T-cell (primary cell): ENCODE data around the gene FBXO2. TPM values are rescaled to one million over a fixed set of nuclear protein-coding genes. Genes with fewer than 3 reads are reported as not detected.

Source experiments
- ATAC-seq, 4 experiments: fragments of 200-7000 bp in 3 of 4; fragments of 150-1000 bp in 1 of 4; cut with Tn5 transposase; replicated peaks in 1 of 4; 1 replicate in 3 of 4; 2 replicates in 1 of 4; pipeline ENCODE4 v1.10.0; 2021; ENCODE audit warnings: moderate library complexity in 3 of 4, mild to moderate bottlenecking in 2 of 4, moderate number of reproducible peaks in 1 of 4
- CTCF ChIA-PET, 2 donors: fragments of 300-600 bp; sonication (Branson Sonifier 250); formaldehyde crosslinking; loops; one replicate each; lab custom pipeline; 2022; ENCODE audit warnings: antibody characterized with exemption in 2 of 2; lab: Charles Lee
- POLR2A ChIA-PET, 2 donors: fragments of 300-600 bp; sonication (Branson Sonifier 250); formaldehyde crosslinking; loops; one replicate each; lab custom pipeline; 2022; ENCODE audit warnings: antibody characterized with exemption in 2 of 2; lab: Charles Lee
- DNase-seq, 35 experiments: peaks; one replicate each; pipeline versions ENCODE4 v3.0.0 to v3.0.0-alpha.2; 2013 to 2023
- H3K27ac ChIP-seq: one replicate; pipeline ENCODE4 v1.5.1; 2013; ENCODE audit warnings: low read length
- H3K27me3 ChIP-seq, 2 experiments: replicated peaks in 1 of 2; 1 replicate in 1 of 2; 2 replicates in 1 of 2; pipeline versions ENCODE4 v1.6.1 to v1.7.0; 2013; ENCODE audit warnings: low read length in 1 of 2, mixed read lengths in 1 of 2; ENCODE audit not compliant: control insufficient read depth in 2 of 2, insufficient read depth in 2 of 2; ENCODE audit errors: extremely low read depth in 1 of 2
- H3K36me3 ChIP-seq, 2 donors: 1 replicate in 1 of 2; 2 replicates in 1 of 2; pipeline versions ENCODE4 v1.6.1 to v1.7.0; 2013; ENCODE audit warnings: low read length in 1 of 2; ENCODE audit not compliant: control insufficient read depth in 2 of 2, insufficient read depth in 1 of 2; ENCODE audit errors: extremely low read depth in 1 of 2
- H3K4me1 ChIP-seq, 2 experiments: 1 replicate in 1 of 2; 2 replicates in 1 of 2; pipeline versions ENCODE4 v1.6.1 to v1.7.0; 2013; ENCODE audit warnings: low read length in 2 of 2, mixed read lengths in 1 of 2; ENCODE audit not compliant: insufficient read depth in 2 of 2, control insufficient read depth in 1 of 2; ENCODE audit errors: extremely low read depth in 1 of 2
- H3K4me3 ChIP-seq, 2 donors: 1 replicate in 1 of 2; 2 replicates in 1 of 2; pipeline versions ENCODE4 v1.5.1 to v1.7.0; 2013; ENCODE audit warnings: mild to moderate bottlenecking in 2 of 2, low read length in 1 of 2, moderate library complexity in 1 of 2; ENCODE audit not compliant: control insufficient read depth in 1 of 2; ENCODE audit errors: extremely low read depth in 1 of 2
- H3K9me3 ChIP-seq: 2 replicates; pipeline ENCODE4 v1.7.0; 2013
- H3K27ac Mint-ChIP-seq, 2 donors: one replicate each; pipeline ENCODE4 v1.8.0; 2020 to 2021; ENCODE audit warnings: mild to moderate bottlenecking in 2 of 2, mixed read lengths in 2 of 2
- H3K27me3 Mint-ChIP-seq, 2 donors: one replicate each; pipeline ENCODE4 v1.8.0; 2021 to 2022; ENCODE audit warnings: mixed read lengths in 2 of 2
- H3K36me3 Mint-ChIP-seq: one replicate; pipeline ENCODE4 v1.8.0; 2021; ENCODE audit warnings: mixed read lengths
- H3K4me1 Mint-ChIP-seq, 3 donors: one replicate each; pipeline ENCODE4 v1.8.0; 2020 to 2022; ENCODE audit warnings: mixed read lengths in 3 of 3, mild to moderate bottlenecking in 1 of 3
- H3K4me3 Mint-ChIP-seq, 3 donors: one replicate each; pipeline ENCODE4 v1.8.0; 2020 to 2022; ENCODE audit warnings: mild to moderate bottlenecking in 3 of 3, mixed read lengths in 3 of 3, moderate library complexity in 3 of 3
- H3K9me3 Mint-ChIP-seq, 3 donors: one replicate each; pipeline ENCODE4 v1.8.0; 2020 to 2022; ENCODE audit warnings: mixed read lengths in 3 of 3
- WGBS: methylation state at CpG from one replicate; pipeline ENCODE4 v1.1.5; 2013; ENCODE audit warnings: missing lambda C conversion rate; ENCODE audit not compliant: insufficient coverage; 5-methylcytosine and 5-hydroxymethylcytosine counted together
- total RNA-seq, 35 experiments: library from RNA in 6 of 35; stranded (reverse) in 6 of 35; fragments of 120-200 nt in 1 of 35; gene quantifications; one replicate each; pipeline versions ENCODE4 v1.2.1 to v1.2.4 and lab custom pipeline; 2013 to 2026

Gene FBXO2
- total RNA-seq, 5 donors from 2014 or later (not counting 1 experiment from before 2014, with no cell fraction given): 4.7 to 8.4 (median 6.3) TPM

DNA sequence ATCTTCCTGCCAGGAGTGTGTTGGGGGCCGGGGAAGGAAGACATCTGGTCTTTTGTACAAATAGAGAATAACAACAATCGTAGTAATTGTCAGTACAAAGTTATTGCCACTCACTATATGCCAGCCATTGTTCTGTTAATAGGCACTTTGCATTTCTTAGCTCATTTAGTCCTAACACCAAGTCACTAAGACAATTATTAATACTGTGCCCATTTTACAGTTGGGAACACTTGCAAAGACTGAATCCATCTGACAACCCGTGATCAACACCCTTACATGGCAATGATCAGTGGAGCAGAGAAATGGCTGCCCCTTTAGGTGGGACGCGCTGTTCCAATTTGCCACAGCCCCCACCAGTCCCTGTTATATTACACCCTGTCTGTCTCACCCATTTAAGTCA, 33.3 kb downstream of the FBXO2 start:
- CTCF ChIA-PET: no interaction called here
- Histone ChIP-seq H3K27ac (no peak overlapping the region), H3K4me3 (no peak overlapping the region), H3K9me3 (no peaks in the 10 kb centered on the region), H3K4me1 (no peaks in the 10 kb centered on the region), H3K27me3 (peaks cover 0 to 60% of the 10 kb centered on the region in 2 experiments), H3K36me3 (no peaks in the 10 kb centered on the region)
- Mint-ChIP-seq H3K4me1 (no peaks in the 10 kb centered on the region), H3K27me3 (peaks cover 12 to 37% of the 10 kb centered on the region in 2 donors), H3K36me3 (no peaks in the 10 kb centered on the region), H3K4me3 (no peak overlapping the region), H3K27ac (no peak overlapping the region), H3K9me3 (no peaks in the 10 kb centered on the region)
- ATAC-seq (no peak), DNase-seq (no peak)
- POLR2A ChIA-PET: interaction anchor here in 1 of 2 donors (0.6 kb wide), 1 partner anchor 24 kb away, joined by 3 read pairs; no protein-coding TSS in a partner anchor
- 89% methylated on average over 3 of the region's 5 CpGs for WGBS

DNA sequence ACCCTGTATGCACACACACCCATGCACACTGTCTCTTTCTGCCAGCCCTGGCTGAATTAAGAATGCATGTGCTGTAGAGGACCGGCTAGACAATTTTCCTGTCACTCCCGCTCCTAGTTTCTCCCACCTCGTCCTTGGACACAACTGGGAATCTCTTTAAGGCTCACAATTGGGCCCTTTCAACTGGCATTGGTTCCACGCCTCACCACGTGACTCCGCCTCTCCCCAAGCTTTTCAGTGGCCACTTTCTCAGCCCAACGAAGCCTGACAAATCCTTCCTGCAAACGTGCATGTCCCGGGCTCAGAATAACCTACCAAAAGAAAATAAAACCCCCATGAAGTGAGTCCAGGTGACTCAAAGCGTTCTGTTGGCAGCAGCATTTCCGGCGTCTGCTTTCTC, 33.8 kb downstream of the FBXO2 start:
- H3K4me3 Mint-ChIP-seq: no peak overlapping the region
- Histone ChIP-seq H3K9me3 (no peaks in the 10 kb centered on the region), H3K27ac (no peak overlapping the region), H3K4me1 (no peaks in the 10 kb centered on the region), H3K4me3 (no peak overlapping the region), H3K36me3 (no peaks in the 10 kb centered on the region), H3K27me3 (peaks cover 0 to 59% of the 10 kb centered on the region in 2 experiments)
- ChIA-PET CTCF (no interaction called here), POLR2A (no interaction called here)
- H3K9me3 Mint-ChIP-seq: no peaks in the 10 kb centered on the region
- H3K4me1 Mint-ChIP-seq: no peaks in the 10 kb centered on the region
- no peak overlapping the region for H3K27ac Mint-ChIP-seq
- WGBS: 54% methylated on average over 12 of the region's 12 CpGs
- H3K27me3 Mint-ChIP-seq: peaks cover 8 to 32% of the 10 kb centered on the region in 2 donors
- ATAC-seq (no peak), DNase-seq (no peak)
- no peaks in the 10 kb centered on the region for H3K36me3 Mint-ChIP-seq

DNA sequence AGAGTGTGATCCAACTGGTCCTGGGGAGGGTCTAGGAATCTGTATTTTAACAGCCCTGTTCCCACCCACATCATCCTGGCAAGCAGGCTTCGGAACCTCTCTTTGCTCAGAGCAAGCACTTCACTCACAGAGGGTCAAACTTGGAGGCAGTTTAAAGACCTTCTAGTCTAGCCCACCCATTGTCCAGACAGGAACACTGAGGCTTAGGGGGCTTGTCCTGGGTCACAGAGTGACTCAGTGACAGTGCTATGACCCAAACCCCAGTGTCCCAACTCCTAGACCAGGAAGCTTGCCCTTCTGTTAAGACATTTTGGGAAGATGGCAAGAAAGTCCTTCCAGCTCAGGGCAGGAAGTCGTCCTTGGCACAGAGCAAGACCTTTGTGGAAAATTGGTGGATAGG, 36.5 kb downstream of the FBXO2 start:
- Mint-ChIP-seq H3K27me3 (peaks cover 5 to 34% of the 10 kb centered on the region in 2 donors), H3K4me3 (no peak overlapping the region), H3K9me3 (no peaks in the 10 kb centered on the region), H3K27ac (no peak overlapping the region), H3K36me3 (no peaks in the 10 kb centered on the region), H3K4me1 (no peaks in the 10 kb centered on the region)
- no peak overlapping the region for H3K27ac ChIP-seq
- H3K4me3 ChIP-seq: no peak overlapping the region
- DNase-seq: no peak
- no peaks in the 10 kb centered on the region for H3K36me3 ChIP-seq
- no peaks in the 10 kb centered on the region for H3K4me1 ChIP-seq
- H3K27me3 ChIP-seq: peaks cover 0 to 48% of the 10 kb centered on the region in 2 experiments
- ATAC-seq: no peak
- no CpG with 5 or more reads among the region's 2 CpGs for WGBS
- no peaks in the 10 kb centered on the region for H3K9me3 ChIP-seq
- CTCF ChIA-PET: no interaction called here
- POLR2A ChIA-PET: no interaction called here

DNA sequence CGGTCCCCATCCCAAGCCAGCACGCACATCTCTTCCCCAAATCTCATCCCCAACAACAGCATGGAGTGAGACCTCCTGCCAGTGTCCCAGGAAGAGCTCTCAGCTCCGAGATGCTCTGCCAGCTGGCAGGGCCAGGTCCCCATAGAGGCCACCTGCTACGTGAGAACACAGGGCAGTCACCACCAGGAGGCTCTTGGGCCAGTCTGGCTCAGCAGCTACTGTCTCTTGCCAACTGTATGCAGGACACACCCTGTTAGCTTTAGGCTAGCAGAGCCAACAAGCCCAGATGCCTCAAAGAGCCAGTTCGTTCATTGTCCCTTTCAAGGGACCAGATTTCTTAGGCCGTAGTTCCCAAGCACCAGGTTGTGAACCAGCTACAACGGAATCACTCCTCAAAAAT, 36.9 kb downstream of the FBXO2 start:
- no peak overlapping the region for H3K27ac Mint-ChIP-seq
- ChIA-PET POLR2A (interaction anchor here in 1 of 2 donors (0.6 kb wide), 1 partner anchor 19 kb away, joined by 3 read pairs; no protein-coding TSS in a partner anchor), CTCF (no interaction called here)
- no peaks in the 10 kb centered on the region for H3K36me3 ChIP-seq
- peaks cover 5 to 32% of the 10 kb centered on the region in 2 donors for H3K27me3 Mint-ChIP-seq
- H3K9me3 ChIP-seq: no peaks in the 10 kb centered on the region
- no peaks in the 10 kb centered on the region for H3K4me1 ChIP-seq
- no peaks in the 10 kb centered on the region for H3K4me1 Mint-ChIP-seq
- no peak overlapping the region for H3K4me3 Mint-ChIP-seq
- WGBS: 65% methylated on average over 6 of the region's 7 CpGs
- DNase-seq (no peak), ATAC-seq (no peak)
- H3K9me3 Mint-ChIP-seq: no peaks in the 10 kb centered on the region
- no peak overlapping the region for H3K4me3 ChIP-seq
- peaks cover 0 to 44% of the 10 kb centered on the region in 2 experiments for H3K27me3 ChIP-seq
- H3K27ac ChIP-seq: no peak overlapping the region
- no peaks in the 10 kb centered on the region for H3K36me3 Mint-ChIP-seq

DNA sequence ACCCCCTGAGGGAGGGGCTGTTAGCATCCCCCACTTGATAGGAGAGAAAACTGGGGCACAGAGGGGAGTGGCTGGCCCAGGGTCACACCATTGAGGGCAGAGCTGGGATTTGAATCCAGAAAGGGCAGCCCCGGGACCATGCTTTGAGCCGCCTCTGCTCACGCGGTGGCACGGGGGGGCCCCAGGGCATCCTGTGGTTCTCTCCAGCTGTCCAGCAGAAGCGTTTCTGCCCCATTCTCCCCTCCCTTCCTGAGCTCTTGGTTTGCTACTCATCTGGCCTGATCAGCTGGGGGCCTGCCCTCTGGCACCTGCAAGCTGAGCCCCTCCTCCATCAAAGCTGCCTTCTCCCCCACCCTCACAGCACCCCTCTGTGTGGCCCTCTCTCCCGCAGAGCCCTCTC, 37.5 kb downstream of the FBXO2 start:
- Mint-ChIP-seq H3K36me3 (no peaks in the 10 kb centered on the region), H3K27ac (no peak overlapping the region), H3K27me3 (peaks cover 5 to 28% of the 10 kb centered on the region in 2 donors), H3K9me3 (no peaks in the 10 kb centered on the region), H3K4me1 (no peaks in the 10 kb centered on the region), H3K4me3 (no peak overlapping the region)
- Histone ChIP-seq H3K4me3 (no peak overlapping the region), H3K36me3 (no peaks in the 10 kb centered on the region), H3K4me1 (no peaks in the 10 kb centered on the region), H3K27me3 (peaks cover 0 to 45% of the 10 kb centered on the region in 2 experiments), H3K9me3 (no peaks in the 10 kb centered on the region), H3K27ac (no peak overlapping the region)
- ChIA-PET POLR2A (interaction anchor here in 1 of 2 donors (0.6 kb wide), 1 partner anchor 20 kb away, joined by 3 read pairs; no protein-coding TSS in a partner anchor), CTCF (no interaction called here)
- WGBS: 65% methylated on average over 7 of the region's 7 CpGs
- DNase-seq (no peak), ATAC-seq (no peak)

DNA sequence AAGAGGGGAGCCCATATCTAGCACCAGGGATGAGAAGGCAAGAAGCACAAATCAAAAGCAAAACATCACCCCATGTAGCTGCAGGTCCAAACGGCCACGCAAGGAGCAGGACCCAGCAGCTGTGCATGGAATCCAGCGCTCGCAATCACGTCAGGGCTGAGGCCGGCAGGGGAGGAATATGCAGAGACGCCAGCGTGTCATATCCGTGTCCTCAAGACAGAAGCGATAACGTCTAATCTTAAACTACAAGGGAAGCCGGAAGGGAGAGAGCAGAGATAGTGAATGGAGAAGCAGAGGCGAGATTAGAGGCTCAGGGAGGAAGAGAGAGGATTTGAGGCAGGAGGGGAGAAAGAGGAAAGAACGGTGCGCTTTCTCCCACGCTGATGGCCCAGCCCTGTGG, 39.1 kb downstream of the FBXO2 start:
- Histone ChIP-seq H3K4me3 (no peak overlapping the region), H3K27ac (no peak overlapping the region), H3K27me3 (peaks cover 0 to 45% of the 10 kb centered on the region in 2 experiments), H3K9me3 (no peaks in the 10 kb centered on the region), H3K36me3 (no peaks in the 10 kb centered on the region), H3K4me1 (no peaks in the 10 kb centered on the region)
- no peaks in the 10 kb centered on the region for H3K9me3 Mint-ChIP-seq
- no peaks in the 10 kb centered on the region for H3K4me1 Mint-ChIP-seq
- ChIA-PET CTCF (no interaction called here), POLR2A (no interaction called here)
- H3K27me3 Mint-ChIP-seq: peaks cover 5 to 29% of the 10 kb centered on the region in 2 donors
- no peak for DNase-seq
- H3K27ac Mint-ChIP-seq: no peak overlapping the region
- H3K36me3 Mint-ChIP-seq: no peaks in the 10 kb centered on the region
- no peak overlapping the region for H3K4me3 Mint-ChIP-seq
- ATAC-seq: no peak
- 71% methylated on average over 14 of the region's 16 CpGs for WGBS

DNA sequence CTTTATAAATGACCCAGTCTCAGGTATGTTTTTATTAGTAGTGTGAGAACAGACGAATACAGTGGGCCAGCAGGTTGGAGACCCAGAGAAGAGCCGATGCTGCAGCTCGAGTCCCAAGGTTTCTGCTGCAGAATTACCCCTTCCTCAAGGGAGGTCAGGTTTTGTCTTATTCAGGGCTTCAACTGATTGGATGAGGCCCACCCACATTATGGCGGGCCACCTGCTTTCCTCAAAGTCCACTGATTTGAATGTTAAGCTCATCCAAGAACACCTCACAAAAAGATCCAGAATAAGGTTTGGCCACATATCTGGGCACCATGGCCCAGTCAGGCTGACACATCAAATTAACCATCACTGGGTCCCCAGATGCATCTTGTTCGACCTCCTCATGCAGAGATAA, 40.9 kb downstream of the FBXO2 start:
- H3K9me3 Mint-ChIP-seq: no peaks in the 10 kb centered on the region
- no peak overlapping the region for H3K4me3 ChIP-seq
- CTCF ChIA-PET: no interaction called here
- no peaks in the 10 kb centered on the region for H3K36me3 ChIP-seq
- no peak overlapping the region for H3K27ac ChIP-seq
- no peaks in the 10 kb centered on the region for H3K4me1 ChIP-seq
- no peaks in the 10 kb centered on the region for H3K4me1 Mint-ChIP-seq
- no peak for ATAC-seq
- peaks cover 5 to 23% of the 10 kb centered on the region in 2 donors for H3K27me3 Mint-ChIP-seq
- no peaks in the 10 kb centered on the region for H3K36me3 Mint-ChIP-seq
- H3K27ac Mint-ChIP-seq: no peak overlapping the region
- peaks cover 0 to 46% of the 10 kb centered on the region in 2 experiments for H3K27me3 ChIP-seq
- POLR2A ChIA-PET: no interaction called here
- no peak for DNase-seq
- no peak overlapping the region for H3K4me3 Mint-ChIP-seq
- H3K9me3 ChIP-seq: no peaks in the 10 kb centered on the region
- 64% methylated on average over 3 of the region's 5 CpGs for WGBS
